NCI-H2196 treated with DMSO at 0.1 percent for 48 hours (cell line): ENCODE results near the gene GMPPA.

Experiments used
- DNase-seq: peaks from one replicate; lab custom pipeline; 2025; ENCODE audit not compliant: unreplicated experiment; lab: John Stamatoyannopoulos, UW

Gene GMPPA

DNA sequence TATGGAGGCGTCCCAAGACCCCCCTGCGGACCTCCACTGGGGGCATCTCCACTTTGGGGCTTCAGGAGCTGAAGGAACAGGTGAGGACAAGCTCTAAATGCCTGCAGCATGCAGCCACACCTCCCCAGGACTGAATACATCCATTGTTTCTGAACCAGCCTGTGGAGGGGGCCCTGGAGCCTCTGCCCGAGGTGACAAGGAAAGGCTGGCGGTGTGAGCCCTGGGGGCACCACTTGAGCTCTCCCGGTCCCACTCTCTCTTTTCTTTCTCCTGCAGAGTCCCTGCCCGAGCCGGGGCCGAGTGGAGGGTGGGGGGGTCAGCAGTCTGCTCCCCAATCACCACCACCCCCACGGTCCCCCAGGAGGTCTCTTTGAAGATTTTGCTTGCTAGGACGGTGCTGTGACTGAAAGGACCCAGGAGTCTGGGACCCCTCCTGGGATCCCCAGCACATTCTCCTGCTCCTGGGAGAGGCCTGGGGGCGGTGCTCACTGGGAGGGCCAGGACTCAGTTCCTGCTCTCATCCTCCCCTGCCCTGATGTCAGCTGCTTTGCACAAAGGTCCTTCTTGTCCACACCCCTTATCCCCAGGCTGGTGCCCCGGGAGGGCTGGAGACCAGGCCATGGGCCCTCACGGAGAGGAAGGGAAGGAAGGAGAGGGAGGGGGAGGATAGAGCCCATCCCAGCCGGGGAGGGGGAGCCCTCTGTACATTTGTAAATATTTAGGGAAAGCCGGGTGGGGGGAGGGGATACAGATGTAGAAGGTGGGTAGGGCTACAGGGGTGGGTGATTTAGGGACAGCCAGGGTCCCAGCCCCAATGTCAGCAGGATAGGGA is 39.2 kb downstream of the GMPPA start:
- no peak for DNase-seq

DNA sequence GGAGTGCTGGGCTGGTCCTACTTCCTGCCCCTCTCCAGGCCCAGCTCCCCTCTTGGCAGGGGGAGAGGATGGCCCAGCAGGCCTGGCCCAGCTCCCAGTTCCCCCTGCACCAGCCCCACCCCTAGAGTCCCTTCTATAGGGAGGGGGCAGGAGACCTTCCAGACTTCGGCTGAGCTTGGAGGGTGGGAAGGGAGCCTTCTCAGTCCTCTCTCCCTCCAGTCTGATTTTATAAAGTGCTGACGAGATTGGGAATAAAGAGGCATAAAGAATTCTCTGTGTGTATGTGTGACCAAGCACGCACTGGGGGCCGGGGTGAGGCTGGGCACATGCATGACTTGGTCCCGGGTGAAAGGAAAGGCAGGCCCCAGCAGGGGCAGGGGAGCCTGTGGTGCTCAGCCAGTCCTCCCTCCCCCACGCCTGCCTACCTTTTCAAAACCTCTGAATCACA is 39.8 kb downstream of the GMPPA start:
- no peak for DNase-seq

DNA sequence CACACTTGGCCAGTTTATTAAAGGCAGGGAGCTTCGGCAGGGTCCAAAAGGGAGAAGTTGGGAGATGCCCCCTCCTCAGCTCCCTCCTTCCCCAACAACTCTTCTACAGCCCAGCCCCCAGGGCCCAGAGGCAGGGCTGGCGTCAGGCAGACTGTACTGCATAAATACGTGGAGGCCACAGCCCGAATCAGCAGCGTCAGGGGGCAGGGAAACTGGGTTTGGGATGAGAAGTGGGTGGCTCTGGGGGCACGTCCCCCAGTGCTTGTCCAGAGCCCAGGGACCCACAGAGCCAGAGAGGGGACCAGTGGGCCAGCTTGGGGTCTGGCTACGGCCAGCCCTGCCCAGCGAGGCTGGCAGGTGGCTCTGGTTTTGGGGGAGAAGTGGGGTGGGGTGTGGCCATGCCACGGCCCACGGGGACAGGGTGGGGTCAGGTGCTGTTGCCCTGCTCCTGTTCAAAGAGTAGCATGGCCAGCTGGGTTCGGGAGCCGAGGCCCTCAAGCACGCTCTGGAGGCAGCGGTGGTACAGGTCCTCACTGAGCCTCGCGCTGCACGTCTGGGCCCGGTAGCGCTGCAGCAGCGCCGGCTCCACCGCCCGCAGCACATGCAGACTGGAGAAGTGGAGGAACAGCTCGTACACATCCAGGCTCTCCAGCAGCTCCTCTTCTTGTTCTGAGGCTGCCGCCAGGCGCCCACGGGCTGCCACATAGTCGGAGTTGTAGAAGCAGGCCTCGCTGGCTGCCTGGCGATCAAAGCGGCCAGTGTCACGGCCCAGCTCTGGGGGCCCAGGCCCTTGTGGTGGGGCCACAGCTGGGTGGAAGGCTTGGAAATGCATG is 40.5 kb downstream of the GMPPA start:
- DNase-seq, result no peak

DNA sequence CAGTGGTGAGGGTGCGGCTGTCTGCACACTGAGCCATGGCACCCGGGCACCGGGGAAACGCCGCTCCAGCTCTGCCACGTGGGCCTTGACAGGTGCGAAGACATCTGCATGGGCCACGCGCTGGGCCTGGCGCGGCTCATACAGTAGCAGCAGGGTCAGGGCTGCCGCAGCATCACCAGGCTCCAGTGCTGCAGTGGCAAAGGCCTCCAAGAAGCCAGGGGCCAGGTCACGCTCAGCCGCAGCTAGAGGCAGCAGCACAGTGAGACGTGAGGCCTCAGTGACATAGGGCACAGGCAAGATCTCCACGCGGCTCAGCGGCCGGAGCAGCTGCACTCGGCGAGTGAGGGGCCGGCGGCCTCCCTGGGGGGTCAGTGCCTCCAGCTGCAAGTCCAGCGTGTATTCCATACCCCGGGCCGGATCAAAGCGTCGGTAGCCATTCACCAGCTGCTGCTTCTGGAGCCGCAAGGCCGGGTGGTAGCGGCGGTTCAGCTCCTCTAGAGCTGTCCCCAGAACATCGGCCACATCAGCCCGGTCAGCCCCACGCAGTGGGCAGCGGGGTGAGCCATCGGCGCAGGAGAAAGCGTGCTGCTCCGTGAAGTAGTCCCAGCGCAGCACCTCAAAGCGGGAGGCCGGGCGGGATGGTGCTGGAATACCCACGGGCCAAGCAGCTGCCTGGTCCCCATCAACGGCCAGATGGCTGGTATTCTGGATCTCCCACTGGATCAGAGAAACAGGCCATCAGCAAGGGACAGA is 41.4 kb downstream of the GMPPA start:
- no peak for DNase-seq

DNA sequence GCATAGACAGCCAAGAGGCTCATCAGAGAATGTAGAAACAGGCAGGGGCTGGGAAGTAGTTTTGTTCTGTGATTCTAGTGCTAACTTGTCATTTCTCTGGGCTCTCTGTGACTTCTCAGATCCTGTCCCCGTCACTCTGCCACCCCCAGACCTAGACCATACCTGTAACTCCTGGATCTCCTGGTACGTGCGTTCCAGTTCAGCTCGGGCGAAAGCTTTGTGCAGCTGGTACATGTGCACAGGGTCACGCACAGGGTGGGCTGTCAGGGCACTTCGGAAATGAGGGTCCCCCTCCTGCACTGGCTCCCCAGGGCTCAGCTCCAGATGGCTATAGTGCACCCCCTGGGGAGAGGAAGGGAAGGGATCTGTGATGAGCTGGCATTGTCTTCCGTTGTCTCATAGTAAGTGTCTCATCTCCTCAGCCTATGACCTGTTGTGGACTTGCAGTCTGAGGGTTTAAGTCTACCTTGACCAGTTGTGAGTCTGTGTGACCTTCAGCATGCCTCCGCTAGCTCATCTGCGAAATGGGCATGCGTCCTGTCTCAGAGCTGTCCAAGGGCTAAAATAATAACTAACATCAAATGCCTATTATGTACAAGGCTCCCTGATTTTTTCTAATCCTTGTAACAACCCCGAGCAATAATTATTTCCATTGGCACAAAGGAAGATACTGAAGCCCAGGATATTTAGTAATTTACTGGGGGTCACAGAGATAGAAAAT is 42.3 kb downstream of the GMPPA start:
- no peak for DNase-seq

DNA sequence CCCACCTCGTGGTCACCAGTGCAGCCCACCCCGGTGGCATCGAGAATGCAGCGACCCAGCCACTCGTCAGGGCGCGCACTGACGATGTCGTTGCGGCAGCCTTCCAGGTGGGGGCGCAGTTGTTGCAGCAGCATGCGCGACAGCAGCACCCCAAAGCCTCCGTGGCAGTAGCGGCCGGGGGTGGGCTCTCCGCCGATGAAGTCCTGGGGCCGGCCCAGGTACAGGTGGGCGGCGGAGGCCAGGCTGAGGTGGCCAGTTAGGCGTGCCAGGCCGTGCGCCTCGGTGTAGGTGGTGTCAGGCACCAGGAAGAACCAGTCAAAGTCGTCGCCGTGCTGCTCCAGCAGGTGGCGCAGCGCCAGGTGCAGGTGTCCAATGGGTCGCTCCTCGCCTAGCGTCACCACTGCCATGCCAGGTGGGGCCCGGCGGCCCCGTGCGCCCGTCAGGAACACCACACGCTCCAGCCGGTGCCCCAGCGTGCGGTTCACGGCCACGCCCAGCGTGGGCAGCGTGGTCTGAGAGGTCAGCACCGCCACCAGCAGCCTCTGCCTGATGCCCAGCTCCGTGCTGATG is 43.0 kb downstream of the GMPPA start:
- peak; percentile 72 for DNase-seq

DNA sequence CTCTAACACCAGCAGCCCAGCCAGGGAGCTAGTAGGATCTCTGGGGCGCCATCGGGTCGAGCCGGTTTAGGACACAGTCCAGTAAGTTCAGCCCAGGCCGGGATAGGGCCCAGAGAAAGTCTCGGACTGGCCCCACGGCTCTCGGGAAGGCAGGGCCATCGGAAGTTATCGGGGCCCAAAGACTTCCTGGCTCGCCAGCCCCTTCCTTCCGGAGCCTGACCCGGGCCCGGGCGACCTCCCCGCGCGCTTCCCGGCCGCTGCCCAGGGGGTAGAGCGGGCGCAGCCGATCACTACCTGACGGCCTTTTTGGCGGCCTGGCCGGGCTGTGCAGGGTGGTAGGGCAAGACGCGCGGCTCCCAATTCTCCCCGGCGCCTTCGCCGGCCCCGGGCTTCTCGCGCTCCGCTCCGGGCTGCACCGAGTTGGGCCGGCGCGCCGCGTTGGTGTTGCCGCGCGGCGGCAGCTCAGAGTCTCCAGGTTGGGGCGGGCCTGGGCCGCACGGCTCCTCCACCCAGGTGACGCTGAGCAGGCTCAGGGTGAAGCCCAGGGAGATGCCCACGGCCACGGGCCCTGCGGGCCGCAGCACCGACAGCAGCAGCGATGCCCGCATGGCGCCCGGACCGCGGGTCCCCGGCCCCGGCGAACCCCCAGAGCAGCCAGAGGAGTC is 44.4 kb downstream of the GMPPA start:
- no peak for DNase-seq

DNA sequence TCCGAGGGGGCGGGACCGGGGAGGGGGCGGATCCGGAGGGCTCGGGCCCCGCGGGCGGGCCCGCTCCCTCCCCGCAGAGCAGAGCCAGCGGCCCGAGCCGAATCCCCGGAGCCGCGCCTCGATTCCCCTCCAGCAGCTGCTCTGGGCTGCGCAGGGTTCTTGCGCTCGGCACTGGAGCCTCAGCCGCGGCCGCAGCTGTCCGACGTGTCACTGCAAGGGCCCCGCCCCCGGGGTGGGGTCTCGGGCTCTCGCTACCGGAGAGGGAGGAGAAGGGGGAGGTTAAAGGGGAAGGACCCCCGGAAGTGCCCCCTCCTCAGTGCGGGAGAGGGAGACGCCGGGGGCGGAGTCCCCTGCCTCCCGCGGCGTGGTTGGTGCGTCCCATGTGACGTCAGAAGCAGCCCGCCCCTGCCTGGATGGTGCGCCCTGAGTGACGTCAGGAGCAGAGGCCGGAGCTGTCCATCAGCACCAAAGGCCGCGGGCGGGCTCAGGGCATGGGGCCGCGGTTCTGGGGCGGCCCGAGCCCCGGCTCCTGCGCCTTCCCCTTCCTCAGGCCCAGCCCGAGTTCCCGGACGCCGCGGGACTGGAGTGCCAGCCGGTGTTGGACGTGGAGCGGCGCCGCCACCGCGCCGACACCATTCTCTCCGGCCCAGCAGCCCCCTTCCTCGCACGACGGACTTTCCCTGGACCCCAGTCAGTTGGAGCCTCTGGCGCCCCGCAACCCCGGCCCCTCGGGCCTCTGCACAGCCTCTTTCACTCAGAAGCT is 45.1 kb downstream of the GMPPA start, which contains the start of the genes CHPF and TMEM198:
TSS of gene CHPF (minus strand) at position 214 of the 763 bp plus-strand sequence. CDS start 271 bp downstream, outside the sequence.
TSS of gene TMEM198 (plus strand) at position 433 of the 763 bp plus-strand sequence. CDS start 700 bp downstream, outside the sequence.
- DNase-seq, result peak; percentile 97

DNA sequence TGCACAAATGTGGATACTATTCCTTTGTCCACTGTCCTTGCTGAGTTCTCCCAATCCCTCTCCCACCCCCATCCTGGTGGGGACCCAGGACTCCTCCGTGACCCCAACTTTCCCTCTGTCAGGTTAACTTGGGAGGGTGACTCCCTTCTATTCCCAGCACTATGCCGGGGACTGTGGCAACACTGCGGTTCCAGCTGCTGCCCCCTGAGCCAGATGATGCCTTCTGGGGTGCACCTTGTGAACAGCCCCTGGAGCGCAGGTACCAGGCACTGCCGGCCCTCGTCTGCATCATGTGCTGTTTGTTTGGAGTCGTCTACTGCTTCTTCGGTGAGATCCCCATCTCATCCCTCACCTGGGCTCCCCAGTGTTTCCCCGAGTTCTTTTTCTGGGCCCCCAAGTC is 45.9 kb downstream of the GMPPA start:
- DNase-seq, result no peak

DNA sequence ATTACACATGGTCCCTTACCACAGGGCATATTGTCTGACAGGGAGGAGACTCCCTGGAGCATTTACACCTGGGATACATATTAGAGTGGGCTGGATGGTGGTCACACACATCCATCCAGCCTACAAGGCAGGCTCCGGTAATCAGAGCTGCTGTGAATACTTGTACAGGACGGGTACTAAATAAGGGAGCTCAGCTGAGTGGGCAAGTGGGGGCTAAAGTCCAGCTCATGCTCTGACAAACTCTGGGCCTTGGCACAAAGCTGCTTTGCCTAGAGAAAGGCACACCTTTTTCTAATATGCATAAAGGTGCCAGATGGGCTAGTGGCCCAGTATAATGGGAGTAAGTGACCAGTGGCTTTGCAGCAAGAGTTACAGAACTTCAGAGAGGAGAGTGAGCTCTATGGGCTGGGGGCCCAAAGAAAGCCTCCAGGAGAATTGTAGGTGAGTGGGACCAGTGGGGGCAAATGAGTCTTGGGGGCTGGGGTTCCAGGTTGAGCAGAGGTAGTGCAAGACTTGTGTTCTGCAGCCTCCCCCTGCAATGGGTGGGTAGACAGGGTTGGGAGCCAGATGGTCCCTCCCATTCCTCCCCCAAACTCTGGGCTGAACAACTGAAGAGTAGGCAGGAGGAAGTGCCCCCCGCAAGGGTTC is 46.7 kb downstream of the GMPPA start:
- no peak for DNase-seq

DNA sequence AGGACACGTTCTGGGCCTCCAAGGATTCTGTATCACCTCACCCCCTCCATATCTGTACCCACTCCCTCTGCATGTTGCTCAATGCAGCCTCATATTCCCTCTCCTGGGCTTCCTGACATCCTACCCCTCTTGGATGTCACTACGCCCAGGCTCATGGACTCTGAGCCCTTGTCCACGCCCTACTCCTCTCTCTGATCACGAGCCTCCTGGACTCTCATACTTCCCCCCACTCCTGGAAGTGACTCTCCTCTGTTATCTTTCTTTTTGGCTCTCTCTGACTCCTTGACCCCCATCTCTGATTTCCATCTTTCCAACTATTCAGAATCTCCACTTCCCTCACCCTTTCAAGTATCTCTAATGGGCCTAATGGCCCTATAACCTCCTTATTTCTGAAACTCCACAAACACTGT is 47.3 kb downstream of the GMPPA start:
- DNase-seq, result no peak

DNA sequence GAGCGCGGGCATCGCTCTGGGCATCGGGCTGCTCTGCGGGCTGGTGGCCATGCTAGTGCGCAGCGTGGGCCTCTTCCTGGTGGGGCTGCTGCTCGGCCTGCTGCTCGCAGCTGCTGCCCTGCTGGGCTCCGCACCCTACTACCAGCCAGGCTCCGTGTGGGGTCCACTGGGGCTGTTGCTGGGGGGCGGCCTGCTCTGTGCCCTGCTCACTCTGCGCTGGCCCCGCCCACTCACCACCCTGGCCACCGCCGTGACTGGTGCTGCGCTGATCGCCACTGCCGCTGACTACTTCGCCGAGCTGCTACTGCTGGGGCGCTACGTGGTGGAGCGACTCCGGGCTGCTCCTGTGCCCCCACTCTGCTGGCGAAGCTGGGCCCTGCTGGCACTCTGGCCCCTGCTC is 48.9 kb downstream of the GMPPA start:
- no peak for DNase-seq

DNA sequence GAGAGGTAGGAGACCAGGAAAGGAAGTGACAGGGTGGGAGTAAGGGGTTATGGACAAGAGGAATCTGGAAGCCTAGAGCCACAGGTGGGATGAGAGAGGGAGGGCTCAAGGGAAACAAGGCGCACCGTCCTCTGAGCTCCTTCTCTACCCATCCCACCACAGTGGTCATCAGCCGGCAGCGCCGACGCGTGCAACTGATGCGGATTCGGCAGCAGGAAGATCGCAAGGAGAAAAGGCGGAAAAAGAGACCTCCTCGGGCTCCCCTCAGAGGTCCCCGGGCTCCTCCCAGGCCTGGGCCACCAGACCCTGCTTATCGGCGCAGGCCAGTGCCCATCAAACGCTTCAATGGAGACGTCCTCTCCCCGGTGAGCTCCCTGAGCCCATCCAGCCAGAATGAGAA is 50.3 kb downstream of the GMPPA start:
- no peak for DNase-seq

DNA sequence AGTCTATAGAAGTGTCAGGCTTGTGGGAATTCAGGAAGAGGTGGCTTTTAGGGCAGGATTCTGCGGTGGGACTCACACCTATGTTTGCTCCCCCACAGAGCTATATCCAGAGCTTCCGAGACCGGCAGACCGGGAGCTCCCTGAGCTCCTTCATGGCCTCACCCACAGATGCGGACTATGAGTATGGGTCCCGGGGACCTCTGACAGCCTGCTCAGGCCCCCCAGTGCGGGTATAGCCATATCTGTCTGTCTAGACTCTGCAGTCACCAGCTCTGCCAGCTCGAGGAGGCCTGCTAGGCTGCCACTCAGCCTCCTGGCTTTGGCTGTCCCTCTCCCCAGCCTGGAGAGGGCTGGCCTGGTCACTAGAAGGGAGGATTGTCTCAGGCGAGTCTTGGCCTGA is 50.9 kb downstream of the GMPPA start:
- DNase-seq, result no peak

DNA sequence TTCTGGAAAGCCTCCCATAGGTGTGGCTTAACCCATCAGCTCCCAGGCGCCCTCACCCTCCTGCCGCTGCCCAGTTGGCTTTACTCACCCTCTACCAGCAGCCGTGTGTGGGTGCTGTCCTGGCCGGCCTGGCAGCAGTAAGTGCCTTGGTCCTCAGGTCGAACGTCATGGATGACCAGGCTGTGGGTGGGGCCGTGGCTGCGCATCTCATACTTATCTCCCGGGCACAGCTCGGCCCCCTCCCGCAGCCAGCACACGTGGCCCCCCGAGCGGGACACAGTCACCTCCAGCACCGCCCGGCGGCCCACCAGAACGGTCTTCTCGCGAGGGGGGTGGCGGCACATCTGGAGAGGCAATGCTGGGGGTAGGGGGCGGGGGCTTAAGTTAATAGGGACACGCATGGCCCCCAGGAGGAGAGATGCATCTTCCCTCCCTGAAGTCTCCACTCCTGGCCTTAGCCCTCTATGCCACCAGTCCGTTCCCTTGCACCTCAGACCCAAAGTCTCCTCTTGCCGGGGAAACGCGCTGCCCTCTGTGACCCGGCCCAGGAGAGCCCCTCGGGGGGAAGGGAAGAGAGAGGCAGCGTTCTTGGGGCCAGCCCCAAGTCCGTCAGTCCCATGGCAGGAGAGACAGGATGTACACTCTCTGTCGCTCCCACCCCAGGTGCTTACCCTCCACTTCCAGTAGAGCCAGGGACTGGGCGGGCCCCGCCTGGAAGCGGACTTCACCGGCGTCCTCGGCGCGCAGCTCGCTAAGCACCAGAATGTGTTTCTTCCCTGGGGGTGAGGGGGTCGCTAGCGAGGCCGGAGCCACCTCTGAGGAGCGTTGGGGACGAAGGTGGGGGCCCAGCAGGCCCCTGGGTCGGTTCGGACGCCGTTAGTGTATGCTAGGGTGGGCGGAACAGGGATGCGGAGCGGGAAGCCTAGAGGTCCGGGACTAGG is 53.0 kb downstream of the GMPPA start:
- peak; percentile 48 for DNase-seq

DNA sequence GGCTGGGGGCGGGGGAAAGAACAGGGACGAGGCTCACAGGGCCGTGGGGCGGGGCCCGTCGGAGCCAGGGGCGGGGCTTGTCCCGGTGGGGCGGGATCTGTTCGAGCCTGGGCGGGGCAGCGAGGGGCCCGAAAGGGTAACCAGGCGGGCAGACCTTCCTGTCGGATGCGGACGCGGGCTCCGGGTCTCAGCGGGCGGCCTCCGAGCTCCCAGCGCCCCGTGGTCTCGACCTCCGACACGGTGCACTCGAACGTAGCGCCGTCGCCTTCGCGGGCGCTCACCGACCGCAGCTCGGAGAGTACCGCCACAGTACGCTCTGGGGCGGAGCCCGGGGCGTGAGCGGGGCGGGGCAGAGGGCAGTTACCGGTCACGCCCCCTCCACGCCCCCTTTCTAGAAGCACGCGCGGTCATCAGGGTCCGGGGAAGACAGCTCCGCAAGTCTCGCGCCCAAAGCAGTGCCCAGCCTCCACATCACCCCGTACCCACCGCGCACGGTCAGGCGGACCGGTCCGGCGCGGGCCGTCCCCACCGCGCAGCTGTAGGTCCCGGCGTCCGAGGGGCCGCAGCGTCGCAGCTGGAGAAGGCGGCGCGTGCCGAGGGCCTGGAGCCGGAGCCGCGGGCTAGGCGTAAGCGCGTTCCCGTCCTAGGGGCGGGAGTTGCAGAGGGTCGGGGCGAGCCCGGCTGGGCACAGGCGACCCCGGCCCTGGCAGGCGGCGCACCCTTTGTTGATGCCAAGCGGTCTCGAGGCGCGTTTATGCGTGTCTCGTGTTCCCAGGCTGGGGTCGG is 53.9 kb downstream of the GMPPA start:
- DNase-seq, result peak; percentile 85

DNA sequence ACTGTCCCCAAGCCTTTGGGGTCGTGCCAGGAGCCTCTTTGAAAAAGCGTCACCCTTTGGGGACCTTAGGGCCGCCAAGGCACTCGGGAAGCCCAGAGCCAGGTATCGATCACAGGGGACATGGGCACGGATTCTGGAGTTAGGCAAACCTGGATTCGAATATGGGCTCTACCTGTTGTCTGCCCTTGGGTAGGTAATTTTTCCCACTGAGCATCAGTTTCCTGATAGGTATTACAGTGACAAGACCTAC is 54.4 kb downstream of the GMPPA start:
- DNase-seq, result no peak
